ENCODE measurements around the gene AKAP9.
"Not testable (repeated sequence)": the region's sequence is repeated elsewhere in the genome, so short reads cannot be mapped to it uniquely, and the experiment has no call there.

The AKAP9 gene

DNA sequence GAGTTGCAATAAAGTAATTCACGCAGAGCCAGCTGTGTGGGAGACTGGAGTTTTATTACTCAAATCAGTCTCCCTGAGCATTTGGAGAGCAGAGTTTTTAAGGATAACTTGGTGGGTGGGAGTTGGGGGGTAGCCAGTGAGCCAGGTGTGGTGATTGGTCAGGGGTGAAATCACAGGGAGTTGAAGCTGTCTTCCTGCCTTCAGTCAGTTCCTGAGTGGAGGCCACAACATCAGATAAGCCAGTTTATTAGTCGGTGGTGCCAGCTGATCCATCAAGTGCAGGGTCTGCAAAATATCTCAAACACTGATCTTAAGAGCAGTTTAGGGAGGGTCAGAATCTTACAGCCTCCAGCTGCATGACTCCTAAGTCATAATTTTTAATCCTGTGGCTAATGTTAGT, 196.9 kb downstream of the AKAP9 start:
- no peak for DNase-seq

DNA sequence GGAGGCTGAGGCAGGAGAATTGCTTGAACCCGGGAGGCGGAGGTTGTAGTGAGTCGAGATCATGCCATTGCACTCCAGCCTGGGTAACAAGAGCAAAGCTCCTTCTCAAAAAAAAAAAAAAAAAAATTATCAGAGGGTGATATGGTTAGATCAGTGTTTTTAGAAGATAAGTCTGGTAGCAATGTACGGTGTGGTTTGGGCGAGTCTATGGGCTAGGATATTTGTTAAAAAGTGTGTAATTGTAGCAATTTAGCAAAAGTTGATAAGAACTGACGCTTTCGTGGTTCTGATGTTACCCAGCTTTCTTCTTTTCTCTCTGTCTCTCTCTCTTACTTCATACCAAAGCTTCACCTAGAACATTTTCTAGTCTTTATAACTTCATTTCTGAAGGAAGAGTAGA, 200.5 kb downstream of the AKAP9 start:
- DNase-seq: no peak

DNA sequence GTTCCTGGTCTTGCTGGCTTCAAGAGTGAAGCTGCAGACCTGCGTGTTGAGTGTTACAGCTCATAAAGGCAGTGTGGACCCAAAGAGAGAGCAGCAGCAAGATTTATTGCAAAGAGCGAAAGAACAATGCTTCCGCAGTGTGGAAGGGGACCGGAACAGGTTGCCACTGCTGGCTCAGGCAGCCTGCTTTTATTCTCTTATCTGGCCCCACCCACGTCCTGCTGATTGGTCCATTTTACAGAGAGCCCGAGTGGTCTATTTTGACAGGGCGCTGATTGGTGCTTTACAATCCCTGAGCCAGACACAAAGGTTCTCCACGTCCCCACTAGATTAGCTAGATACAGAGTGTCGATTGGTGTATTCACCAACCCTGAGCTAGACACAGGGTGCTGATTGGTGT, 202.1 kb downstream of the AKAP9 start:
- not testable (repeated sequence) for DNase-seq

DNA sequence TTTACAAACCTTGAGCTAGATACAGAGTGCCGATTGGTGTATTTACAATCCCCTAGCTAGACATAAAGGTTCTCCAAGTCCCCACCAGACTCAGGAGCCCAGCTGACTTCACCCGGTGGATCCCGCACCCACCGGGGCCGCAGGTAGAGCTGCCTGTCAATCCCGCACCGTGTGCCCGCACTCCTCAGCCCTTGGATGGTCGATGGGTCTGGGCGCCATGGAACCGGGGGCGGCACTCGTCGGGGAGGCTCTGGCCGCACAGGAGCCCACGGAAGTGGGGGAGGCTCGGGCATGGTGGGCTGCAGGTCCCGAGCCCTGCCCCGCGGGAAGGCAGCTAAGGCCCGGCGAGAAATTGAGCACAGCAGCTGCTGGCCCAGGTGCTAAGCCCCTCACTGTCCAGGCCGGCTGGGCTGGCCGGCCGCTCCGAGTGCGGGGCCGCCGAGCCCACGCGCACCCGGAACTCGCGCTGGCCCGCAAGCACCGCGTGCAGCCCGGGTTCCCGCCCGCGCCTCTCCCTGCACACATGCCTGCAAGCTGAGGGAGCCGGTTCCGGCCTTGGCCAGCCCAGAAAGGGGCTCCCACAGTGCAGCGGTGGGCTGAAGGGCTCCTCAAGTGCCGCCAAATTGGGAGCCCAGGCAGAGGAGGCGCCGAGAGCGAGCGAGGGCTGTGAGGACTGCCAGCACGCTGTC, 202.7 kb downstream of the AKAP9 start:
- DNase-seq: not testable (repeated sequence)

DNA sequence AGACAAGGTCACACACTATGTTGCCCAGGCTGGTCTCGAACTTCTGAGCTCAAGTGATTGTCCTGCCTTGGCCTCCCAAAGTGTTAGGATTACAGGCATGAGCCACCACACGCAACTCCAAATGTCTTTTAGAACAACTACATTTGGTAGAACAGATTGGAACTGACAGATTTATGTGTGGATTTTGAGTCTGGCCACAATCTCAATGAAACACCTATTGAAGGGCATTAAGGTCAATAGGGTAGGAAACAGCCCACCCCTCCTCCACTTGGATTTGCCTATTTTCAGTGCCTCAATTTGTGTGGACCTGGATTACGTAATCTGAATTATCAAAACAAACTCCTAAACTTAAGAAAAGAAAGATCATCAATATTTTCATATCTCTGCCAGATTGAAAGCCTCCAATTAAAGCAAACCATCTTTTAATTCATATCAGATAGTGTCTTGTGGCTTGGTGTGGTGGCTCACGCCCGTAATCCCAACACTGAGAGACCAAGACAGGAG, 209.1 kb downstream of the AKAP9 start:
- no peak for DNase-seq

DNA sequence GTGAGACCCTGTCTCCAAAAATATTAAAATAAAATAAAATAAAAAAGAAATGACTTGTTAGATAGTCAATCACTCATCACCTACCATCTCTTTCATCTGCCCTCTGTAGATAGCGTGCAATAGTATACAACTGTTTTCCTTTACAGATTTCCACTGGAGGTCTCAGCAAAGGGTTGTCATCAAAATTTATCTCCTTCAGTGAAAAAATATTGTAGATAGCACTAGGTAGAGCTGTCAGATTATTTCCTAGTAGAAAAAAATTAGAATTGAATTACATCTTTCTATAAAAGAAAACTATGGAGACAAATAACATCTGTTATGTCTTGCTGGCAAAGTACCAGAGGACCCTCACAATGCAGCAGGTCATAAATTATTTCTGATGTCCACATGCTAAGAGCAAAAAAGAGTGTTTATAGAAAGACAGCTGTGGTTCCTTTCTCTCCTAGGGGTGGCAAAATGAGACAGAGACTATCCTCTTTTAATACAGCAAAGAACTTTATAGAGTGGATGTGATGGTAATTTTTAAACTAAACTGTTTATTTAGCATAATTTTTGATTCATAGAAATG, 209.9 kb downstream of the AKAP9 start:
- DNase-seq: no peak

DNA sequence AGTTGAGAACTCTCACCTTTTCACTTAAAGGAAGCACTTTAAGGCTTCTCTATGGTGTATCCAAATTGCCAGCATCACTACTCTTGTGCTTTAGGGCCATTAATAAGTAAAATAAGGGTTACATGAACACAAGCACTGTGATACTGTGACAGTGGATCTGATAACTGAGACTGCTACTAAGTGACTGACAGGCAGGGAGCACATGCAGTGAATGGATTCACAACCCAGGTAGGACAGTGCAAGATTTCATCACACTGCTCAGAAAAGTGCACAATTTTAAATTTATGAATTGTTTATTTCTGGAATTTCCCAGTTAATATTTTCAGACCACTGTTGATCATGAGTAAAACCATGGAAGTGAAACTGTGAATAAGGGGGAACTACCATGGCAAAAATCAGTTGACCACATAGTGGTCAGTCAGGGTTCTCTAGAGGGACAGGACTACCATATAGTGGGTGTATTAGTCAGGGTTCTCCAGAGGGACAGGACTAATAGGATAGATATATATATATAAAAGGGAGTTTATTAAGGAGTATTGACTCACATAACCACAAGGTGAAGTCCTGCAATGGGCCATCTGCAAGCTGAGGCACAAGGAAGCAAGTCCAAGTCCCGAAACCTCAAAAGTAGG, 214.6 kb downstream of the AKAP9 start:
- DNase-seq: no peak

DNA sequence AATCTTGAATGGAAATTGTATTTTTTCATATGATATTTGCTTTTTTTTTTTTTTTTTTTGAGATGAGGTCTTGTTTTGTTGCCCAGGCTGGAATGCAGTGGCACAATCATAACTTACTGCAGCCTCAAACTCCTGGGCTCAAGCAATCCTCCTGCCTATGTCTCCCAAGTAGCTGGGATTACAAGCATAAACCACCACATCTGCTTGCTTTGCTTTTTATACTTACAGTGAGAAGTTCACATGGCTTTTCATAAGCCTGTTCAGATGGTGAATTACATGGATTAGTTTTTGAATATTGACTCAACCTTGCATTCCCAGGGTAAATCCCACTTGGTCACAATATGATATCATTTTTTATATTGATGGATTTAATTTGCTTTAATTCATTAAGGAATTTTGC, 216.3 kb downstream of the AKAP9 start:
- DNase-seq: no peak

DNA sequence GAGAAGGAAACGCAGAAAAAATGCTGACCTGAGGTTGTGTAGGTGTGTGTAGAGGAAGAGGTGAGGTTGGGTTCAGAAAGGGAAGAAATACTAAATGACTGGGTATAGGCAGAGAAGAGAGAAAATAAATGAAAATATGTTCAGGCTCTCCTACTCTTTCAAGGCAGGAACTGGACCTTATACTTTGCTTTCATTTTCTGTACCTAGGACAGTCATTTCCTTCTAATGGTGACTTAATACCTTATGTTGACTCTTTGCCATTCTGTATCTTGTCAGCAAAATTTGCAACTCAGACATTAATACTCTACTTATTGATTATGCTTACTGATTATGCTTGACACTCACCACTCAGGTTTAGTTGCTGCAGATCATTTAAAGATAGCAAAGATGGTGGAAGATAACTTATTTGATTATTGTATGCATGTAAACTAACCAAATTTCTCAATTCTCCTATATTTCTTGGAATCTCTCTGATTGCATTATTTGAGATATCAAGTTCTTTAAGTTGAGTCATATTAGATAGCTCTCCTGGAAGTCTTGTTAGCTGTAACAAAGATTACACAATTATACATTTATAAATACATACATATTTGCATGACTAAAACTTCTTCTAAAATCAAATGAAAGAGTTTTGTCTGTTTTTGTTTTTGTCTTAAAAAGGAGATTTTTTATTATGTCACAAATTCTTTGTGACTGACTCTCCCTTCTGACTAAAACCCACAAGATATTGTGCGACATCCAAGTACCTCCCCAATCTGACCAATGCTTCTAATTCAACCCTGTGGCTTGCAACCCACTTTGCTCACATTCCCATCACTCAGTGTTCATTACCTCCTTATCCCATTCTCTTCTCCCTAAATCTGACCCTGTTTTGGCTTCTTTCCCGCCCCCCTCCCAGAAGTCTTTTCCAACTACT, 218.3 kb downstream of the AKAP9 start:
- no peak for DNase-seq

All from activated CD4-positive, alpha-beta T cell treated with anti-CD3 and anti-CD28 coated beads for 1 hour (primary cell).